Panc1 (cell line): ENCODE data around the gene PADI3. TPM values are rescaled to one million over a fixed set of nuclear protein-coding genes. Genes with fewer than 3 reads are reported as not detected.

ENCODE experiments used
- ATAC-seq: fragments of 200-7000 bp; cut with Tn5 transposase; 2 replicates; pipeline ENCODE4 v1.9.1; 2020; ENCODE audit warnings: mild to moderate bottlenecking, moderate library complexity
- BruUV-seq: library from RNA; stranded (reverse); fragments of 400-500 nt; replicated peaks from 2 replicates; lab custom pipeline; 2021; lab: Mats Ljungman, UMichigan
- CTCF ChIA-PET: fragments of 300-600 bp; sonication (Branson Sonifier 250); formaldehyde crosslinking; loops from one replicate; lab custom pipeline; 2022; ENCODE audit warnings: antibody characterized with exemption; lab: Charles Lee
- POLR2A ChIA-PET: fragments of 300-600 bp; sonication (Branson Sonifier 250); formaldehyde crosslinking; loops from one replicate; lab custom pipeline; 2022; ENCODE audit warnings: antibody characterized with exemption; lab: Charles Lee
- DNase-seq: peaks from one replicate; pipeline ENCODE4 v3.0.0-alpha.2; 2010; ENCODE audit warnings: low read depth, low spot score
- H3K27ac ChIP-seq: 2 replicates; pipeline ENCODE4 v1.5.1; 2011; ENCODE audit warnings: mild to moderate bottlenecking, low read length, inconsistent platforms
- H3K27me3 ChIP-seq: fragments of 200-500 bp; sonication (Bioruptor generic); 2 replicates; pipeline ENCODE4 v1.6.0; 2014; ENCODE audit warnings: low read length, inconsistent platforms; ENCODE audit not compliant: control insufficient read depth, insufficient read depth
- H3K36me3 ChIP-seq: fragments of 200-500 bp; sonication (Bioruptor generic); 2 replicates; pipeline ENCODE4 v1.5.1; 2014; ENCODE audit warnings: inconsistent platforms, mild to moderate bottlenecking, low read length, moderate library complexity; ENCODE audit not compliant: control insufficient read depth, insufficient read depth
- H3K4me1 ChIP-seq: 2 replicates; pipeline ENCODE4 v1.5.1; 2011; ENCODE audit warnings: inconsistent platforms, mild to moderate bottlenecking, low read length, moderate library complexity; ENCODE audit not compliant: control insufficient read depth, insufficient read depth
- H3K4me3 ChIP-seq, 2 experiments: 2 replicates each; pipeline ENCODE4 v1.5.1; 2011 to 2012; ENCODE audit warnings: low read depth in 2 of 2, low read length in 2 of 2, mild to moderate bottlenecking in 2 of 2, inconsistent platforms in 1 of 2, moderate library complexity in 1 of 2
- H3K9me3 ChIP-seq: fragments of 200-500 bp; sonication (Bioruptor generic); 2 replicates; pipeline ENCODE4 v1.5.1; 2014; ENCODE audit warnings: low read depth, mild to moderate bottlenecking, inconsistent platforms, low read length, moderate library complexity; ENCODE audit not compliant: control insufficient read depth, insufficient read depth
- POLR2AphosphoS5 ChIP-seq: IDR thresholded peaks from 2 replicates; pipeline ENCODE4 v1.6.1; 2012; ENCODE audit warnings: mild to moderate bottlenecking, low read depth, low read length, moderate library complexity
- SIN3A ChIP-seq: IDR thresholded peaks from 2 replicates; pipeline ENCODE4 v1.6.1; 2012; ENCODE audit warnings: low read depth, mild to moderate bottlenecking, low read length, moderate library complexity, borderline replicate concordance; ENCODE audit not compliant: insufficient read depth
- TCF7L2 ChIP-seq: IDR thresholded peaks from 2 replicates; pipeline ENCODE4 v1.6.1; 2011; ENCODE audit warnings: mild to moderate bottlenecking, low read depth, low read length, inconsistent platforms
- in situ Hi-C: cut with HindIII; loops from 2 replicates; pipeline ENCODE4 v1.10.0; 2016; ENCODE audit warnings: low sequenced_read_pairs, low pct_unique_long_range_greater_than_20kb
- intact Hi-C: fragments of 100-400 bp; cut with micrococcal nuclease; formaldehyde crosslinking; loops from one replicate; pipeline ENCODE4 v1.10.0; 2022; ENCODE audit not compliant: unreplicated experiment
- total RNA-seq: library from RNA; stranded (reverse); gene quantifications from one replicate; pipeline ENCODE4 v1.2.1, GENCODE V29; 2021; ENCODE audit not compliant: unreplicated experiment
- TF ChIP-seq, protein P1 (sequence below): fragments of 450-650 bp; IDR thresholded peaks from 2 replicates; pipeline ENCODE4 v1.5.1; 2017; ENCODE audit warnings: mild to moderate bottlenecking
- TF ChIP-seq, protein P2 (sequence below), 2 experiments: IDR thresholded peaks; 2 replicates each; pipeline ENCODE4 v1.6.1; 2011 to 2012; ENCODE audit warnings: low read depth in 2 of 2, control low read depth in 1 of 2, low read length in 1 of 2, mild to moderate bottlenecking in 1 of 2, moderate library complexity in 1 of 2; ENCODE audit not compliant: insufficient read depth in 1 of 2

Gene PADI3
- total RNA-seq, 1 experiment from 2014 or later = 3.4 TPM

DNA sequence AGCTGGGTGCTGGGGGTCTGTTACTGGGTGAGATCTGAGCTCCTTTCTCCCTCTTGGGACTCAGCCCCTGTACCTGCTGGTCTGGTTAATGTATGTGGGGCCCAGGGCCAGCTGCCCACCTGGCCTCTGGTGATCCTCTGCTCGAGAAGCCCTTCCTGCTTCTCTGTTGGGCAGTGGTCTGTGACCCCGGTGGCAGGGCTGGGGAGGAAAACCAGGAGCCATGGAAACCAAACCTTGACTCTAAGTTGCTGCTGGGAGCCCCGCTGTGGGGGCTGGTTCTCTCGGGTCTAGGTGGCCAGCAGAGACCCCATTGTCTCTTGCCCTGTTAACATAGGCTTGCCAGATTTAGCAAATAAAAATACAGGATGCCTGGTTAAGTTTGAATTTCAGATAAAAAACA lies 42.7 kb upstream of the PADI3 start:
- H3K9me3 ChIP-seq = no peaks in the 10 kb centered on the region
- no peak for TF ChIP-seq TCF7L2
- no peak for TF ChIP-seq SIN3A
- TF ChIP-seq POLR2AphosphoS5 = no peak
- TF ChIP-seq, protein P1, sequence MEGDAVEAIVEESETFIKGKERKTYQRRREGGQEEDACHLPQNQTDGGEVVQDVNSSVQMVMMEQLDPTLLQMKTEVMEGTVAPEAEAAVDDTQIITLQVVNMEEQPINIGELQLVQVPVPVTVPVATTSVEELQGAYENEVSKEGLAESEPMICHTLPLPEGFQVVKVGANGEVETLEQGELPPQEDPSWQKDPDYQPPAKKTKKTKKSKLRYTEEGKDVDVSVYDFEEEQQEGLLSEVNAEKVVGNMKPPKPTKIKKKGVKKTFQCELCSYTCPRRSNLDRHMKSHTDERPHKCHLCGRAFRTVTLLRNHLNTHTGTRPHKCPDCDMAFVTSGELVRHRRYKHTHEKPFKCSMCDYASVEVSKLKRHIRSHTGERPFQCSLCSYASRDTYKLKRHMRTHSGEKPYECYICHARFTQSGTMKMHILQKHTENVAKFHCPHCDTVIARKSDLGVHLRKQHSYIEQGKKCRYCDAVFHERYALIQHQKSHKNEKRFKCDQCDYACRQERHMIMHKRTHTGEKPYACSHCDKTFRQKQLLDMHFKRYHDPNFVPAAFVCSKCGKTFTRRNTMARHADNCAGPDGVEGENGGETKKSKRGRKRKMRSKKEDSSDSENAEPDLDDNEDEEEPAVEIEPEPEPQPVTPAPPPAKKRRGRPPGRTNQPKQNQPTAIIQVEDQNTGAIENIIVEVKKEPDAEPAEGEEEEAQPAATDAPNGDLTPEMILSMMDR = no peak
- TF ChIP-seq, protein P2, sequence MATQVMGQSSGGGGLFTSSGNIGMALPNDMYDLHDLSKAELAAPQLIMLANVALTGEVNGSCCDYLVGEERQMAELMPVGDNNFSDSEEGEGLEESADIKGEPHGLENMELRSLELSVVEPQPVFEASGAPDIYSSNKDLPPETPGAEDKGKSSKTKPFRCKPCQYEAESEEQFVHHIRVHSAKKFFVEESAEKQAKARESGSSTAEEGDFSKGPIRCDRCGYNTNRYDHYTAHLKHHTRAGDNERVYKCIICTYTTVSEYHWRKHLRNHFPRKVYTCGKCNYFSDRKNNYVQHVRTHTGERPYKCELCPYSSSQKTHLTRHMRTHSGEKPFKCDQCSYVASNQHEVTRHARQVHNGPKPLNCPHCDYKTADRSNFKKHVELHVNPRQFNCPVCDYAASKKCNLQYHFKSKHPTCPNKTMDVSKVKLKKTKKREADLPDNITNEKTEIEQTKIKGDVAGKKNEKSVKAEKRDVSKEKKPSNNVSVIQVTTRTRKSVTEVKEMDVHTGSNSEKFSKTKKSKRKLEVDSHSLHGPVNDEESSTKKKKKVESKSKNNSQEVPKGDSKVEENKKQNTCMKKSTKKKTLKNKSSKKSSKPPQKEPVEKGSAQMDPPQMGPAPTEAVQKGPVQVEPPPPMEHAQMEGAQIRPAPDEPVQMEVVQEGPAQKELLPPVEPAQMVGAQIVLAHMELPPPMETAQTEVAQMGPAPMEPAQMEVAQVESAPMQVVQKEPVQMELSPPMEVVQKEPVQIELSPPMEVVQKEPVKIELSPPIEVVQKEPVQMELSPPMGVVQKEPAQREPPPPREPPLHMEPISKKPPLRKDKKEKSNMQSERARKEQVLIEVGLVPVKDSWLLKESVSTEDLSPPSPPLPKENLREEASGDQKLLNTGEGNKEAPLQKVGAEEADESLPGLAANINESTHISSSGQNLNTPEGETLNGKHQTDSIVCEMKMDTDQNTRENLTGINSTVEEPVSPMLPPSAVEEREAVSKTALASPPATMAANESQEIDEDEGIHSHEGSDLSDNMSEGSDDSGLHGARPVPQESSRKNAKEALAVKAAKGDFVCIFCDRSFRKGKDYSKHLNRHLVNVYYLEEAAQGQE (IDR thresholded peaks at IDR 0.05; ENCODE audit: insufficient read depth in 1 of 2, low read depth in 2 of 2, low read length in 1 of 2) = no peak
- ChIA-PET CTCF (no interaction called here), POLR2A (no interaction called here)
- no peak overlapping the region for H3K4me3 ChIP-seq
- ATAC-seq (no peak), DNase-seq (no peak)
- no TSS peak for BruUV-seq
- peak overlapping the region; percentile 68 for H3K27ac ChIP-seq
- H3K36me3 ChIP-seq = no peaks in the 10 kb centered on the region
- H3K27me3 ChIP-seq = no peaks in the 10 kb centered on the region
- intact Hi-C loops (no loop called here), in situ Hi-C loops (no loop called here)
- peaks cover 45% of the 10 kb centered on the region for H3K4me1 ChIP-seq

DNA sequence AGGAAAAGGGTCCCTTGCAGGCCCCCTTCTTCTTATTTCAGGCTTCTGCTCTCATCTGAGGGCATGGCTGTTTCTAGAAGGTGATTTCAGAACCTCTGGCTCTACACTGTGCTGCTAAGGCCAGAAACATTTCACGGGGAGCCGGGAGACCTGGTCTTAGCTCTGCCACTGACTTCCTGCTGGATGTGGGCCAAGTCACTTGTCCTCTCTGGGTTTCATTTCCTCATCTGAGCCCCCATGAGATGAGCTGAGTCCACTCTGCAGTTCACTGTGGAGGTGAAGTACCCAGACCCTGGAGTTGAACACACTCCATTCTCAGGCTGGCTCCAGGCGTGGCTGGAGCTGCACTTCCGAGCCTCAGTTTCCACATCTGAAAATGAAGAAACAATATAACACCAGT lies 41.9 kb upstream of the PADI3 start:
- TF ChIP-seq SIN3A (no peak), TCF7L2 (no peak), POLR2AphosphoS5 (no peak)
- TF ChIP-seq, protein P2 (IDR thresholded peaks at IDR 0.05; ENCODE audit: insufficient read depth in 1 of 2, low read depth in 2 of 2, low read length in 1 of 2) = no peak
- TF ChIP-seq, protein P1 = no peak
- CTCF ChIA-PET = interaction anchor here (0.5 kb wide), 1 partner anchor 80 kb away, joined by 5 read pairs; no protein-coding TSS in a partner anchor
- peak overlapping the region; percentile 87 for H3K27ac ChIP-seq

More for the DNA sequence above, 41.9 kb upstream of the PADI3 start:
- Histone ChIP-seq H3K9me3 (no peaks in the 10 kb centered on the region), H3K36me3 (no peaks in the 10 kb centered on the region), H3K4me1 (peaks cover 44% of the 10 kb centered on the region), H3K27me3 (no peaks in the 10 kb centered on the region), H3K4me3 (no peak overlapping the region)
- DNase-seq (no peak), ATAC-seq (no peak)
- intact Hi-C loops = no loop called here
- no TSS peak for BruUV-seq
- POLR2A ChIA-PET = interaction anchor here (0.6 kb wide), 1 partner anchor 28 kb away, joined by 3 read pairs; no protein-coding TSS in a partner anchor
- in situ Hi-C loops = no loop called here
